SU-DHL-6 (cell line): Measurements from ENCODE around the gene PEA15.

ENCODE experiments used
- EZH2phosphoT487 ChIP-seq: fragments of 200-600 bp; sonication (generic), shearing (Covaris generic); conservative IDR thresholded peaks from 2 replicates; pipeline ENCODE4 v1.6.1; 2018; ENCODE audit warnings: mild to moderate bottlenecking, antibody characterized with exemption, low read length, moderate library complexity, mixed read lengths
- TF ChIP-seq, protein P1 (sequence below): fragments of 200-600 bp; sonication (generic); IDR thresholded peaks from one replicate; pipeline ENCODE4 v1.5.1; 2017; ENCODE audit warnings: antibody characterized with exemption, mild to moderate bottlenecking, low read length, moderate library complexity; ENCODE audit not compliant: insufficient read depth, poor library complexity, severe bottlenecking

DNA sequence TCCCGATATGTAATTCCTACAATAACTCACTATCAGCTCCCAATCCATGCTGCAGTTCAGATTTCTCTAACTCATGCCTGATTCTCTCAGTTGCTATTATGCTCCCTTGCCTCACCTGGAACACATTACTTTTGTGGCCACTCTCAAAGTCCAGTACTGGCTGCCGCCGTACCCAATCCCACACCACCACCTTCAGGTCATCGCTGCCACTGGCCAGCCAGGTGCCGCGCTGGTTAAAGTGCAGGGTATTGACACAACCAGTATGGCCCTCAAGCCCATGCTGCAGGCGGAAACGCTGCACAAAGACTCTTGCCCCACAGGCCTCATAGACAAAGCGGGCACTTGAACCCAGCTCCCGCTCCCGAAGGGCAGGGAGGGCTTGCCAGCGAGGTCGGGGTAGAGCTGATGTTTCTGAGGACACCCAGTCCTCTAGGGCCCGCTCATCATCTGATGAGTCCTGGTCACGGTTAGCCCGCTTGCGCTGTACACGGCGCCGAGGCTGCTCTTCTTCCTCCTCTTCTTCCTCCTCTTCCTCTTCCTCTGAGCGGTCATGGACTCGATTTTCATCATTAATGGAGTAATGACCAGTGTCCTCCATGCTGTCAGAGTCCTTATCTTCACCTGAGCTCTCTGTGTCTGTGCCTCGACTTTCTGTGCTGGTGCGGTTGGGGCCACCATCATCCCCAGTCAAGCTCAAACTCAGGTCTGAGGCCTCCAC, 34.6 kb downstream of the PEA15 start:
- TF ChIP-seq, protein P1, sequence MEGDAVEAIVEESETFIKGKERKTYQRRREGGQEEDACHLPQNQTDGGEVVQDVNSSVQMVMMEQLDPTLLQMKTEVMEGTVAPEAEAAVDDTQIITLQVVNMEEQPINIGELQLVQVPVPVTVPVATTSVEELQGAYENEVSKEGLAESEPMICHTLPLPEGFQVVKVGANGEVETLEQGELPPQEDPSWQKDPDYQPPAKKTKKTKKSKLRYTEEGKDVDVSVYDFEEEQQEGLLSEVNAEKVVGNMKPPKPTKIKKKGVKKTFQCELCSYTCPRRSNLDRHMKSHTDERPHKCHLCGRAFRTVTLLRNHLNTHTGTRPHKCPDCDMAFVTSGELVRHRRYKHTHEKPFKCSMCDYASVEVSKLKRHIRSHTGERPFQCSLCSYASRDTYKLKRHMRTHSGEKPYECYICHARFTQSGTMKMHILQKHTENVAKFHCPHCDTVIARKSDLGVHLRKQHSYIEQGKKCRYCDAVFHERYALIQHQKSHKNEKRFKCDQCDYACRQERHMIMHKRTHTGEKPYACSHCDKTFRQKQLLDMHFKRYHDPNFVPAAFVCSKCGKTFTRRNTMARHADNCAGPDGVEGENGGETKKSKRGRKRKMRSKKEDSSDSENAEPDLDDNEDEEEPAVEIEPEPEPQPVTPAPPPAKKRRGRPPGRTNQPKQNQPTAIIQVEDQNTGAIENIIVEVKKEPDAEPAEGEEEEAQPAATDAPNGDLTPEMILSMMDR = no peak
- no peak for TF ChIP-seq EZH2phosphoT487
